PC-3 (cell line): Measurements from ENCODE around the gene C2orf15.

ENCODE experiments used
- CTCF ChIP-seq: fragments of 300-600 bp; sonication (generic); conservative IDR thresholded peaks from 2 replicates; pipeline ENCODE4 v1.5.1; 2017; ENCODE audit warnings: antibody characterized with exemption, low read depth, mild to moderate bottlenecking, low read length
- EZH2 ChIP-seq: fragments of 300-600 bp; sonication (generic); IDR thresholded peaks from one replicate; pipeline ENCODE4 v1.6.1; 2017; ENCODE audit warnings: antibody characterized with exemption, mild to moderate bottlenecking, low read length; ENCODE audit not compliant: unreplicated experiment
- EZH2phosphoT487 ChIP-seq: fragments of 300-600 bp; sonication (generic); IDR thresholded peaks from 2 replicates; pipeline ENCODE4 v1.6.1; 2018; ENCODE audit warnings: mild to moderate bottlenecking, antibody characterized with exemption, low read length, borderline replicate concordance

- no peak for TF ChIP-seq CTCF
- TF ChIP-seq EZH2: no peak
- no peak for TF ChIP-seq EZH2phosphoT487
Measured at GRCh38 chr2:99139003-99139402, 2.5 kb upstream of the C2orf15 start.
